Tibial artery (tissue), 4 donors: ENCODE data around the gene AP2S1.

Source experiments
- DNase-seq, 2 donors: peaks; one replicate each; pipeline ENCODE4 v3.0.0-alpha.2; 2019
- H3K27ac ChIP-seq, 2 donors: fragments of 200-600 bp; sonication (generic) in 1 of 2; 1 replicate in 1 of 2; 2 replicates in 1 of 2; pipeline ENCODE4 v1.5.1; 2018 to 2019; ENCODE audit warnings: mild to moderate bottlenecking in 1 of 2
- H3K27me3 ChIP-seq, 2 donors: fragments of 200-600 bp; sonication (generic) in 1 of 2; one replicate each; pipeline versions ENCODE4 v1.5.1 to v1.6.0; 2016 to 2019
- H3K36me3 ChIP-seq, 3 donors: fragments of 200-600 bp; sonication (generic) in 2 of 3; one replicate each; pipeline ENCODE4 v1.5.1; 2016 to 2019; ENCODE audit warnings: mild to moderate bottlenecking in 2 of 3
- H3K4me1 ChIP-seq, 4 donors: fragments of 200-600 bp; sonication (generic) in 2 of 4; 1 replicate in 3 of 4; 2 replicates in 1 of 4; pipeline ENCODE4 v1.5.1; 2016 to 2019
- H3K4me3 ChIP-seq, 2 donors: fragments of 200-600 bp; sonication (generic) in 1 of 2; 1 replicate in 1 of 2; 2 replicates in 1 of 2; pipeline ENCODE4 v1.5.1; 2018 to 2019; ENCODE audit warnings: mild to moderate bottlenecking in 2 of 2
- H3K9me3 ChIP-seq, 3 donors: fragments of 200-600 bp; sonication (generic) in 1 of 3; one replicate each; pipeline ENCODE4 v1.5.1; 2016 to 2019
- CTCF ChIP-seq, 2 experiments: fragments of 200-600 bp in 1 of 2; fragments of 450-650 bp in 1 of 2; IDR thresholded peaks; one replicate each; pipeline ENCODE4 v1.5.1; 2017 to 2019; ENCODE audit warnings: antibody characterized with exemption in 2 of 2, mild to moderate bottlenecking in 1 of 2, moderate library complexity in 1 of 2
- intact Hi-C: fragments of 100-400 bp; cut with DNase I; formaldehyde crosslinking; loops from one replicate; pipeline ENCODE4 v1.15.0; 2023; ENCODE audit warnings: low total_unique reads

Gene AP2S1

DNA sequence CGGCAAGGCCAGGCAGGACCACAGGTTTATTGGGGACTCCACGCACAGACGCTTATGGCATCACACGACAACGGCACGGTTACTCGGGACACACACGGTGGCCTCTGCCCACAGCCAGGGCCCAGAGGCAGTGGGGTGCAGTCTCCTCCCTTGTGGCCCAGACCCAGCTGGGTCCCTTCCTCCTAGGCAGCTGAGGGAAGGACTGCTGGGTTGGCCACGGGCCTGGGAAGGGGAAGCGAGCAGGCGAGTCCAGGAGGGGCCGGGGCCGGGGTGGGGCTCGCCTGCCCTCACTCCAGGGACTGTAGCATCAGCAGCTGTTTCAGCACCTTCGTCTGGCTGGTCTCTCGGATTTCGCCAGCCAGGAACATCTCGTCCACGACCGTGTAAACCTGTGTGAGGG, 12.5 kb downstream of the AP2S1 start:
- H3K4me1 ChIP-seq, result peaks cover 0 to 51% (median 25%) of the 10 kb centered on the region in 4 donors
- H3K4me3 ChIP-seq, result no peak overlapping the region
- DNase-seq, result no peak
- peak overlapping the region in 1 of 2 donors; percentile 1 for H3K27ac ChIP-seq
- intact Hi-C loops, result loop anchor here (5.0 kb wide), 1 partner anchor 136 kb away; no protein-coding TSS in a partner anchor
- H3K27me3 ChIP-seq, result no peaks in the 10 kb centered on the region
- no peak for TF ChIP-seq CTCF (IDR thresholded peaks at IDR 0.05)
- peaks cover 20 to 50% (median 30%) of the 10 kb centered on the region in 3 donors for H3K36me3 ChIP-seq
- no peaks in the 10 kb centered on the region for H3K9me3 ChIP-seq

- Histone ChIP-seq H3K36me3 (peaks cover 20 to 27% (median 22%) of the 10 kb centered on the region in 3 donors), H3K27me3 (no peaks in the 10 kb centered on the region), H3K4me1 (peaks cover 0 to 23% (median 9%) of the 10 kb centered on the region in 4 donors), H3K27ac (peak overlapping the region in 1 of 2 donors; percentile 26), H3K4me3 (no peak overlapping the region), H3K9me3 (no peaks in the 10 kb centered on the region)
- no peak for DNase-seq
- TF ChIP-seq CTCF (IDR thresholded peaks at IDR 0.05), result no peak
- intact Hi-C loops, result loop anchor here (5.0 kb wide), 1 partner anchor 133 kb away; no protein-coding TSS in a partner anchor
Measured at GRCh38 chr19:46834984-46835383, 15.7 kb downstream of the AP2S1 start.

- Histone ChIP-seq H3K4me1 (peaks cover 0 to 21% (median 9%) of the 10 kb centered on the region in 4 donors), H3K9me3 (no peaks in the 10 kb centered on the region), H3K27me3 (no peaks in the 10 kb centered on the region), H3K27ac (peak overlapping the region; percentile 11 to 26), H3K36me3 (peaks cover 12 to 18% (median 14%) of the 10 kb centered on the region in 3 donors), H3K4me3 (no peak overlapping the region)
- DNase-seq, result no peak
- intact Hi-C loops, result no loop called here
- no peak for TF ChIP-seq CTCF (IDR thresholded peaks at IDR 0.05)
Measured at GRCh38 chr19:46834121-46834520, 16.5 kb downstream of the AP2S1 start.

DNA sequence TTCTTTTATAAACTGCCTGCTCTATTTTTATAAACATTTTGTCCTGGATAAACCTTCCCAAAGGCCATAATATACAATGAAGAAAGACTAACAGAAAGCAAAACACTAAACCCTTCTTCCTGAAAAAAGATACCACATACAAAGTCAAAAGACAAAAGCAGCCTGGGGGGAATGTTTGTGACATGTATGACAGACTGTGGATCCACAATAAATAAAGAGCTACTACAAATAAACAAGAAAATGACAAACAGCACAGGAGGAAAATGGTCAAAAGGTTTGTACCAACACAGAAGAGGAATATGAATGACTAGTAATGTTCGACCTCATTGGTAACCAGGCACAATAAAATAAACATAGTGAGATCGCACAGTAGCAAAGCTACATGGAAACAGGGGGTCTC, 19.8 kb downstream of the AP2S1 start:
- H3K27me3 ChIP-seq, result no peaks in the 10 kb centered on the region
- no peak overlapping the region for H3K27ac ChIP-seq
- H3K9me3 ChIP-seq, result no peaks in the 10 kb centered on the region
- H3K4me3 ChIP-seq, result no peak overlapping the region
- H3K36me3 ChIP-seq, result no peaks in the 10 kb centered on the region
- intact Hi-C loops, result no loop called here
- TF ChIP-seq CTCF (IDR thresholded peaks at IDR 0.05), result no peak
- peaks cover 0 to 9% (median 2%) of the 10 kb centered on the region in 4 donors for H3K4me1 ChIP-seq
- DNase-seq, result no peak

DNA sequence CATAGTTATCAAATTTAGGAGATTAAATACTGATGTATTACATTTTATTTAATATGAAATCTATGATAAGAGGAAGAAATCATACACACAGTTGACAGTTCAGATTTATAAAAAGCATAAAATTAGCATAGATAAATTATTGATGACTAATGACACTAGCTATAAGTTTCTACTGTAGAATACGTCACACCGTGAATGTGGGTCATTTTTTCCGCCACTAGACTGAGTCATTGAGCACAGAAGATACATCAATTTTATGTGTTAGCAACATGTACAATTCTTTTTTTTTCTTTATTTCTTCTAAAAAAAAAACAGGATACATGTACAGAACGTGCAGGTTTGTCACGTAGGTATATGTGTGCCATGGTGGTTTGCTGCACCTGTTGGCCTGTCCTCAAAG, 22.2 kb downstream of the AP2S1 start:
- no peak for DNase-seq
- Histone ChIP-seq H3K9me3 (no peaks in the 10 kb centered on the region), H3K4me3 (no peak overlapping the region), H3K27me3 (no peaks in the 10 kb centered on the region), H3K36me3 (no peaks in the 10 kb centered on the region), H3K27ac (no peak overlapping the region), H3K4me1 (no peaks in the 10 kb centered on the region)
- no peak for TF ChIP-seq CTCF (IDR thresholded peaks at IDR 0.05)
- intact Hi-C loops, result no loop called here

DNA sequence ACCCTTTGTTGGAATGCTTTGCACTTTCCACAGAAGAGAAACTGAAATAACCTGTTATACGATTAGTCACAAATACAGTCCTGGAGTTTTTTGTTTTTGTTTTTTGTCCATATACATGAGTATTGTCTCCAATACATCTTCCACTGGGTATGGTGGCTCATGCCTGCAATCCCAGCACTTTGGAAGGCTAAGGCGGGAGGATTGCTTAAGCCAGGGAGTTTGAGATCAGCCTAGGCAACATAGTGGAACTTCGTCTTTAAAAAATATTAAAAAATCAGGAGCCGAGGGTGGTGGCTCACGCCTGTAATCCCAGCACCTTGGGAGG, 25.0 kb downstream of the AP2S1 start:
- intact Hi-C loops, result no loop called here
- H3K36me3 ChIP-seq, result no peaks in the 10 kb centered on the region
- H3K27me3 ChIP-seq, result no peaks in the 10 kb centered on the region
- H3K9me3 ChIP-seq, result no peaks in the 10 kb centered on the region
- H3K4me1 ChIP-seq, result no peaks in the 10 kb centered on the region
- no peak for TF ChIP-seq CTCF (IDR thresholded peaks at IDR 0.05)
- DNase-seq, result no peak
- H3K27ac ChIP-seq, result no peak overlapping the region
- no peak overlapping the region for H3K4me3 ChIP-seq
